Body of pancreas (tissue), 4 donors: ENCODE results near the gene ZNF492.
"Not testable (repeated sequence)": the region's sequence is repeated elsewhere in the genome, so short reads cannot be mapped to it uniquely, and the experiment has no call there.

ENCODE experiments used
- CTCF ChIP-seq, 7 experiments: fragments of 450-650 bp in 4 of 7; fragments of 200-600 bp in 3 of 7; sonication (generic) in 3 of 7; IDR thresholded peaks; one replicate each; pipeline ENCODE4 v1.5.1; 2016 to 2019; ENCODE audit warnings: antibody characterized with exemption in 7 of 7
- POLR2A ChIP-seq, 3 donors: fragments of 450-650 bp; IDR thresholded peaks; one replicate each; pipeline ENCODE4 v1.6.1; 2016; ENCODE audit warnings: antibody characterized with exemption in 3 of 3, mild to moderate bottlenecking in 2 of 3

DNA sequence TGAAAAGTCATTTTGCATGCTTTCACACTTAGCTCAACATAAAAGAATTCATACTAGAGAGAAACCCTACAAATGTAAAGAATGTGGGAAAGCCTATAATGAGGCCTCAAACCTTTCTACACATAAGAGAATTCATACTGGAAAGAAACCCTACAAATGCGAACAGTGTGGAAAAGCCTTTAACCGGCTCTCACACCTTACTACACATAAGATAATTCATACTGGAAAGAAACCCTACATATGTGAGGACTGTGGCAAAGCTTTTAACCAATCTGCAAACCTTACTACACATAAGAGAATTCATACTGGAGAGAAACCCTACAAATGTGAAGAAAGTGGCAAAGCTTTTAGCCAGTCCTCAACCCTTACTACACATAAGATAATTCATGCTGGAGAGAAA is 51.4 kb downstream of the ZNF492 start:
- not testable (repeated sequence) for TF ChIP-seq CTCF, POLR2A (IDR thresholded peaks at IDR 0.05)
